G401.6 (cell line): Measurements from ENCODE around the gene ESYT3.

Experiments
- FAIRE-seq: peaks from 2 replicates; lab custom pipeline; 2012; peaks lifted over from hg19 to GRCh38; lab: Jason Lieb, UNC

The ESYT3 gene, protein sequence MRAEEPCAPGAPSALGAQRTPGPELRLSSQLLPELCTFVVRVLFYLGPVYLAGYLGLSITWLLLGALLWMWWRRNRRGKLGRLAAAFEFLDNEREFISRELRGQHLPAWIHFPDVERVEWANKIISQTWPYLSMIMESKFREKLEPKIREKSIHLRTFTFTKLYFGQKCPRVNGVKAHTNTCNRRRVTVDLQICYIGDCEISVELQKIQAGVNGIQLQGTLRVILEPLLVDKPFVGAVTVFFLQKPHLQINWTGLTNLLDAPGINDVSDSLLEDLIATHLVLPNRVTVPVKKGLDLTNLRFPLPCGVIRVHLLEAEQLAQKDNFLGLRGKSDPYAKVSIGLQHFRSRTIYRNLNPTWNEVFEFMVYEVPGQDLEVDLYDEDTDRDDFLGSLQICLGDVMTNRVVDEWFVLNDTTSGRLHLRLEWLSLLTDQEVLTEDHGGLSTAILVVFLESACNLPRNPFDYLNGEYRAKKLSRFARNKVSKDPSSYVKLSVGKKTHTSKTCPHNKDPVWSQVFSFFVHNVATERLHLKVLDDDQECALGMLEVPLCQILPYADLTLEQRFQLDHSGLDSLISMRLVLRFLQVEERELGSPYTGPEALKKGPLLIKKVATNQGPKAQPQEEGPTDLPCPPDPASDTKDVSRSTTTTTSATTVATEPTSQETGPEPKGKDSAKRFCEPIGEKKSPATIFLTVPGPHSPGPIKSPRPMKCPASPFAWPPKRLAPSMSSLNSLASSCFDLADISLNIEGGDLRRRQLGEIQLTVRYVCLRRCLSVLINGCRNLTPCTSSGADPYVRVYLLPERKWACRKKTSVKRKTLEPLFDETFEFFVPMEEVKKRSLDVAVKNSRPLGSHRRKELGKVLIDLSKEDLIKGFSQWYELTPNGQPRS

DNA sequence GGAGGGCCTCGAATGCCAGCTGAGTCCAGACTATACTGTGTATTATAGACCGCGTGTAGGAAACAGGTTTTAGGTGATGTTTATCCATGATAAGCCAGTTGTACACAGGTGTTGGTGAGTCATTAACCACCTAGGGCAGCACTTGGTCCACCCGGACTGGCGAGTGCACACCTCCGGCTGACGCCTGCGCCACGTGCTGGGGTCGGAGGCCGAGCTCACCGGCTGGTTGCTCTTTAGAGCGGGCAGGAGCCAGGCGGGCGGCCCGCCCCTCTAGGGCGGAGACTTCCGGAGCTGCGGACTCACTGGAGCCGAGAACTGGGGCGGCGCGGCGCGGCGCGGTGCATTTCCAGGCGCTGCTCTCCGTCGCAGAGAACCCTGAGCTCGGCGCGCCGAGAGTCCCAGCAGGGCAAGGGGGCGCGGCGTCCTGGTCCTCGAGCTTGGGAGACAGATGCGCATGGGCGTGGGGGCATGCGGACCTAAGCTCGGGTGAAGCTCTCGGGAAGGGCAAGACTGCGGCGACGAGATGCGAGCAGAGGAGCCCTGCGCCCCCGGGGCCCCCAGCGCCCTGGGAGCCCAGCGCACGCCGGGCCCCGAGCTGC is at the start of gene ESYT3:
Gene ESYT3, plus strand, starts transcription at position 341 of the 599 bp plus-strand sequence. Its CDS starts 183 bp downstream, at position 524.
- FAIRE-seq = no peak

DNA sequence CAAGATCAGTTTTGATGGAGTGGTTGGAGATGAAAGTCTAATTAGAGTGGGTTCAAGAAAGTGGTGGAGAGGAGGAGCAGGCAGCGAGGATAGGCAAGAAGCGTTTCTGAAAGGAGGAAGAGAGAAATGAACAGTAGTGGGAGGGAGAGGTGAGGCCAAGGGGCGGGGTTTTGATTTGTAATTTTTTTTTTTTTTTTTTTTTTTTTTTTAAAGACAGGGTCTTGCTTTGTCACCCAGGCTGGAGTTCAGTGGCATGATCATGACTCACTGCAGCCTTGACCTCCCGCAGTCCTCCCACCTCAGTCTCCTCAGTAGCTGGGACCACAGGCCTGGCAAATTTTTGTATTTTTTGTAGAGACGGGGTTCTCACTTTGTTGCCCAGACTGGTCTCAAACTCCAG is 49.4 kb upstream of the ESYT3 start:
- no peak for FAIRE-seq

DNA sequence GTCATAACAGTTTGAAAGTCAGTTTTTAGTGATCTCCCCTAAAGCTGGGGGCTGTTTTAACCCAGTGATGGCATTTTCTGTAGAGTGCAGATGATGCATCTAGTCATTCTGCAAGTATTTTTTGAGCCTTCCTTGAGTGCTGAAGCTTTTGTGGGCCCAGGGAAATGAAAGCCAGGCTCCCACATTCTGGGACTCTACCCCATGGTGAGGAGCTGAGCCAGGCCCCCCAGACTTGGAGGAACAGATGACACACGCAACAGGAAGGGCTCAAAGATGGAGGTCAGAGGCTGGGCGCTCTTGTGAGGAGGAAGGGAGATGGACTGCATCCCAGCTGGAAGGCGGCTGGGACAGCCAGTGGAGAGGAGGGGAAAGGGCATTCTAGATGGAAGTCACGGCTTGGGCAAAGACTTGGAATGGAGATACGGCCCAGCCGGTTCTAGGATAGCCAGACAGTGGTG is 45.2 kb upstream of the ESYT3 start:
- no peak for FAIRE-seq

DNA sequence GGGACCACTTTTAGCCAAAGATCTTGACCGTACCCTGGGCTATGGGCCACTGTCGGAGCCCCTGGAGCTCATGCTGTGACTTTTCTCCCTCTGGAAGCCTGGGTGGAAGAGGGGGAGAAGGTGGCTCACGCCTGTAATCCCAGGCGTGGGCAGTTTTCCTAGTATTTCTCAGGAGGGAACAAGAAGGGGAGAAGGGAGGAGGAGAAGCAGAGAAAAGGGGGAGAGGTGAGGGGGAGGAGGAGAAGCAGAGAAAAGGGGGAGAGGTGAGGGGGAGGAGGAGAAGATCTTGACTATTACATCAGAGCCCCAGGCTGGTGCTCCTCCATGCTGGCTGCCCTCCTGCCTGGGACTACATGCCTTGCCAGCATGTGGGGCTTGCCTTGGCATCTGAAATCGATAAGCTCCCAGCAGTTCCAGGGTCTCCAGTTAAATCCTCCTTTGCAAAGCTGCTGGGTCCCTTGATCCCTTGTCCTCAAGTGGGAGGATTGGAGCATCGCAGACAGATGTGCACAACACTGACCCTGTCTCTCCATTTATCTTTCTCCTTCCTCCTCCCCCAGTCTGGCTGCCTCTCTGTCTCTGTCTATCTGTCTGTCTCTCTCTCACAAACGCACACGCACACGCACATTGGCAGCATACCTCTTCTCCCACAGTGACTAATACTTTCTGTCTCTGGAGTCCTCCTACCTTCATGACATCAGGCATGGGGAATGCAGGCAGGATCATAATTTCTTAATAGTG is 44.4 kb upstream of the ESYT3 start:
- no peak for FAIRE-seq

DNA sequence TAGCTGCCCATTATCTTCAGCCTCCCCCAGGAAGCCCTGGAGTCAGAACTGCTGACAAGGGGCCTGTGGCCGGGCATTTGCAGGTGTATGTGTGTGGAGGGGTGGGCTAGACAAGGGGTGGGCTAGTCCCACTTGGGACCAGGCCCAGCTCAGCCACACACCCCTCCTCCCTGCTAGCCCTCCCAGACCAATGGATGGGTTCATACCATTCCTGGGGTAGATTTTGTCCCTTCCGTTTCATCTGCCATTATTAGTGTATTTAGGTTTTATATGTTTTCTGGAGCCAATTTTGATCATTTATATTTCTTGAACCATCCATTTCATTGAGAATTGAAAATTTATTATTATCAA is 43.9 kb upstream of the ESYT3 start:
- FAIRE-seq = no peak

DNA sequence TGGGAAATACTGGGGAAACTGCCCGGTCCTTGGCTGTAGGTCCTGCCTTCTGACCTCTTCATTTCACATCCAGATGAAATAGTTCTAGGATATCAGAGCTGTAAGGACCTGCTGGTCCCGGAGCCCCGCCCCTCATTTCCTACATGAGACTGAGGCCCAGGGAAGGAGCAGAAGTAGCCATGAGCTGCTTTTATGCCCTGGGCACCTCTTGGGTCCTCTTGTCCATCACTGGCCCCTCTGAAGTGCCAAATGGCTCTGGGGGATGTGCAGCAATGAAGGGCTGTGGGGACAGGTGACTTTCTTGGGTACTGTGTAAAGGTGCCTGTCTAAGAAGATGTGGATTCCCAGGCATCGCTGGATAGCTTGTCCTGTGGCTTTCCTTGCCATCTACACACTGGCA is 40.3 kb upstream of the ESYT3 start:
- FAIRE-seq = no peak

DNA sequence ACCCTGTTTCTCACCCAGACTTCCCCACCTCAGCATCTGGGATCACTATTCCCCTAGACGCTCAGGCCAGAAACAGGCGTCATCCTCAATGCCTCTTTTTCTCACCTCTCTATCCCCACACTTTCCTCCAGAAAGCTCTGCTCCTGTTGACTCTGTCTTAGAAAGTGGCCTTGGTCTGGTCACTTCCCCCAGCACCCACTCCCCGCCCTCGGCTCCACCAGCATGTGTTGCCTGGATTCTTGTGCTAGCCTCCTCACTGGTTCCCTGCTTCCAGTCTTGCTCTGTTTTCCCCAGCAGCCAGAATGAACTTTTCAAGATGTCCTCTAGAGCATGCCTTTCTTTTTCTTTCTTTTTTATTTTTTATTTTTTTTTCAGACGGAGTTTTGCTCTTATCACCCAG is 39.7 kb upstream of the ESYT3 start:
- FAIRE-seq = no peak

DNA sequence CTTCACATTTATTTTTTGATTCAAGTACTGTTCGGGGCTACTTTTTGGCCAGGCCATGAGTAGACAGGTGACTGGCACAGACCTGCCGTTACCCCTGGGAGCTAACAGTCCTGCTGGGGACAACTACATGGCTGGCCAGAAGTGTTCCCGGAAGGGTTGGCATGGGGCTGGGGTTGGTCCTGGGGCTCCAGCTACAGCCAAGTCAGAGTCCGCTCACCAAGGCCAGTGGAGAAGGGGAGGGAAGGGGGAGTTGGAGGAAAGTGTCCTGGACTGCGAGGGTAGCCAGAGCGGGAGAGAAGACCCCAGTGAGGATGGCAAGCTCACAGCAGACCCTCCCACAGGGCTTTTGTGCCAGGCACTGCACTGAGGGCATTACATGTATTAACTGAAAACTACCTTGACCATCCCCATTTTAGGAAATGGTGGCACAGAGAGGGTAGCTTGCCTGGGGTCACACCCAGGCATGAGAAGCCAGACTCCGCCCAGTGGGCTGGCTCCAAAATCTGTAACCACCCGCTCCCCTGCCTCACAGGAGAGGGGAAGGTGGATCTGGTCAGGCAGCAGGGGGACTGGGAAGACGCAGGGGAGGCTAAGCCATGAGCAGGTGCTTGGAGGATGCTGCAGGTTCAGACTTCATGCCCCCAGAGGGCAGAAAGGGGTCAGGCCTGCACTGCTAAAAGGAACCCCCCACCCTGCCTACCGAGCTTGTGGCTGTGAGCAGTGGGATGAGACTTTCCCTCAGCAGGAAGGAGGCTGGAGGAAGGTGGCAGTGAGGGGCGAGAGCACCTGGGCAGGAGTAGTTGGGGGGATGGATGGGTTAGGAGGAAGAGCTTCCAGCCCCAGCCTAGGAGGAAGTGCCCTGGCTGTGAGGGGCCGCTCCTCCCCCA is 38.3 kb upstream of the ESYT3 start:
- no peak for FAIRE-seq

DNA sequence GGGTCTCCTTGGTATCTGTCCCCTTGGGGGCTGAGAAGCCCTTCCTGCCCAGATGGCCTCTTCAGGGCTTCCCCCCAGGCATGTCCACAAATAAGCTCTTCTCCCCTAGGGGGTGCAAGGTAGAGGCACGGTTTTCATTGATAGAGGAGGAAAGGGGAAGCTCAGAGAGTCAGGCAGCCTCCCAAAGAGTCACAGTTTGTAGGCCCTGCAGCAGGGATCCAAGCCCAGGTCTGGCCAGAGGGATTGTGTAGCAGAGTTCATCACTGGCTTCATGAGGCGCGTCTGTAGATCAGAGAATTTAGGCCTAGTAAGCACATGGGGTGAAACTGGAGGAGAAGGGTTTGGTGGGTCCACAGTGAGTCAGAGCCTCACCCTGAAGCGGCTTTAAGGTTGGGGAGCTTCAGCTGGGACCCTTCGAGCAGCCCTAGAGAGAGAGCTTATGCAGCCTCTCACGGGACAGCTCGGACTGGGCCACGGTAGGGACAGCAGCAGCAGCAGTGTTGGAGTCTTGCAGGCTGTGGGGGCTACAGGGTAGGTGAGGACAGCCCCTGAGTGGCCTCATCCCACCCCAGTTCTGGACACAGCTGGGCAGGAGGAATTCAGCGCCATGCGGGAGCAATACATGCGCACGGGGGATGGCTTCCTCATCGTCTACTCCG is 37.5 kb upstream of the ESYT3 start:
- no peak for FAIRE-seq

DNA sequence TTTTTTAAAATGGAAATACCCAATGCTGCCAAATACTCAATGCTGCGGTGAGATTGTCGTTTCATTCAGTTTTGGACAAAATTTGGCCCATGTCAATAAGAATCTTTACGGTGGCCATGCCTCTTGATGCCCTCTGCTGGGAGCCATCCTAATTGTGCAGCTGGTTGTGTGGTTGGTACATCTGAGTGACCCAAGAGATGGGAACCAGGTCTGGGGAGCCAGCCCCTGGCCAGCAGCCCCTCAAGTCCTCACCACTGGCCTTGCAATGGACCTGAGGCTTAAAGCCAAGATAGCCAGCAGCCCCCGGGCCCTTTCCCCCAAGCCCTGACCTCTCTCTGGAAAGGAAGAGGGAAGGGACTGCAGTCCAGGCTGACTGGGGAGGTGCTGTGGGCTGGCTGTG is 36.4 kb upstream of the ESYT3 start:
- FAIRE-seq = no peak

DNA sequence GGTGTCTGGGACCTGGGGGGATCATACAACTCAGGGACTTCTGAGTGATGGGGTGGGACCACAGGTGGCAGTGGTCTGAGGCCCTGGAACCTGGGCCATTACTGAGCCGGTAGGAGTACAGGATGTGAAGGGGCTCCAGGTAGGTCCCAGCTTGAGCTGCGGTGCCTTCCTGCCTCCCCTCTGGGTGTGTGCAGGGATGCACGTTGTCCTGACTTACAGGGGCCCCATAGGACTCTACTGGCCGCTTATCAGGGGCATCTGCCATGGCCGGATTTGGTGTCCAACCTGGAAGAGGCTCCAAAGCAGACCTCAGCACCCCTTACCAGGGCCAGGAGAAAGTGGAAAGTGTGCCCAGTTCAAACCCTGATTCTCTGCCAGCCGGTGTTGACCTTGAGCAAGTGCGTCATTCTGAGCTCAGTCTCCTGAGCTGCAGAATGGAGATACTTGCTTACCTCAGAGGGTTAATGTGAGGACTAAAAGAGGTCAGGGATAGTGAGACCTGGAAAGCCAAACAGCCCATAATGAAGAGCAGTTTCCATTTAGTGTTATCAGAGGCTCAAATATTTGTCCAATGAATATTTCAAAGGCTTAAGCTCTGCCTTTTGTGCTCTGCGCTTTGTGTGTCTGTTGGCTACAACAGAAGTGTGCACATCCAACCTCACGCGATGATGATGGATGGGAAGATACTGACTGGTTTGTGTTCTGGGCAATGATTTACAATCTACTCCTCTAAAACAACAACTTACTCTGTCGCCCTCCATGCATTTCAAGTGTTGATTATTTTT is 35.4 kb upstream of the ESYT3 start:
- FAIRE-seq = no peak

DNA sequence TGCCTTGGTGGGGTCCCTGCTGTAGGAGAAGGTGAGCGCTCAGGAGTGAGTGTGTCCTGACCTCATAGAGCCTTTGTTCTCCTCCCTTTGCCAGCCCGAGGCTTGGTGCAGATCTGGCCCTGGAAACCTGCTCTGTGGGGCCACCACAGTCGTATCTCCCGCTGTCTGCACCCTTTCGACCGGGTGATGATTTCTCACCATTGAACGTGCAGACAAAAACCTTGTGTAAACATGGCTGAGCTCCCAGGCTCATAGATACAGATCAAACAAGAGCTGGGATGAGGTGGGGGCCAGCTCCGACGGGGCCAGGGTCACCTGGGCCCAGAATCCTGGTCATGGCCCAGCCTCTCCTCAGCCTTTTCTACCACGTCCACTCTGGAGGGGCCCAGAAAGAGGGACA is 34.6 kb upstream of the ESYT3 start:
- FAIRE-seq = no peak

DNA sequence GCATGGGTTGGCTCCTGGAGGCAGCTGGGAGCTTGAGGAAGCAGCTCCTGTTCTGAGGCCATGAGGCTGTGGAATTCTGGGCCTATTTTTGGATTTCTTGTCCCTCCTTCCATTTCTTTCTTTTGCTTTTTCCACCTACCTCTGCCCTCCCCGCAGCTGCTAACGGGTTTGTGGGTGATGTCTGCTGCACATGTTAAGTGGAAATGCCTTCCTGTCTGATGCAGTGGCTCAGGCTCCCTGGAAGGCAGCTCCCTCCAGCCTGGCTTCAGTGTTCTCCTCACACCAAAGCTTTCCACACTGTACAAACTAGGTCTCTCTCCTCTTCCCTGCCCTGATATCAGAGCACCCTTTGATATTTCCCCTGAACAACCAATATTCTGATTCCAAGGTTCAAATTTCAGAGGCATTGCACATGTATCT is 33.8 kb upstream of the ESYT3 start:
- no peak for FAIRE-seq

DNA sequence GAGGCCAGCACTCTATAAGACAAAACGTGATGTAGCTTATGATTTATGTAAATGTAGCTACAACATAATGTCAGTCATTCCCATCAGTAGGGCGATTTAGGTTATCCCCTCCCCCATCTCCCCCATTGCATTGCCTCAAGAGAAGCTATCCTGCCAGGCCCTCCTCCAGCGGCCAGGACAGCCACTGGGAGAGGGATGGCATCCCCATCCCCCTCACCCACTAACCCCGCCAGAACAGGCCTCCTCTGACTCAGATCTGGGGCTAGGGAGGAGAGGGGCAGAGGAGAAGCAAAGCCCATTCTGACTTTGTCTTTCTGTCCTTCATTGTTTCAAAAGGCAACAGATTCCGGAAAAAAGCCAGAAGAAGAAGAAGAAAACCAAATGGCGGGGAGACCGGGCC is 32.6 kb upstream of the ESYT3 start:
- FAIRE-seq = no peak

DNA sequence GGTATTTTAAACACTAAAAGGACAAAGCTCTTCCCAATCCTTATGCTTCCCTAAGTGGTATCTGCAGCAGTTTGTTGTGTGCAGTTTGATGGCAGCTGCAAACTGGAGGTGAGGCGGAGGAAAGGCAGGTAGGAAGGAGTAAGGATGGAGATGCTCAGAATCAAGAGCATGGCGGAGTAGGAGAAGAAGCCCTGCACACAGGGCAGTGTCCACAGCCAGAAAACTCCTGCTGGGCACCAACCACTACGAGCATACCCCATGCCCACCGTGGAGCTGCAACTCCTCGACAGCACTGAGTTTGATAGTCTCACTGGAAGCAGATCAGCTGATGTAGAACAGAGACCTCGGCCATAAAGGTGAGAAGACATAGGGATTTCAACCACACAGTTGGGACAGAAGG is 30.3 kb upstream of the ESYT3 start:
- no peak for FAIRE-seq

DNA sequence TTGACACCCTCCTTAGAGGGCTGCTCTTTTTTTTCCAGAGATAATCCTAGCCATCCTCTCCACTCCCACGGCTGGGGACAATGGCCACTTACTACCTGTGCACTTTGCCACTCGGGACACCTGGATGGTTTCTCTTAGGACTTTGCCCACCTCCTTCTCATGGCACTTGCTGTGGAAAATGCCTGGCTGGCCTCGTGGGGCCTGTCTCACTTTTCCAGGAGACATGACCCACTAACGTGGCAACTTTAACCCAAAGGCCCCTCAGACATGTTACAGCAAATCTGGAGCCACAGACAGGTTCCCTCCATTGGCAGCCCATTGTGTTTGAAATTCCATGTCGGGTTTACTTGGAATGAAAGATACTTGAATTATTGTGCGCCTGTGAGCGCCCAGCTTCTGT is 29.4 kb upstream of the ESYT3 start:
- FAIRE-seq = no peak

DNA sequence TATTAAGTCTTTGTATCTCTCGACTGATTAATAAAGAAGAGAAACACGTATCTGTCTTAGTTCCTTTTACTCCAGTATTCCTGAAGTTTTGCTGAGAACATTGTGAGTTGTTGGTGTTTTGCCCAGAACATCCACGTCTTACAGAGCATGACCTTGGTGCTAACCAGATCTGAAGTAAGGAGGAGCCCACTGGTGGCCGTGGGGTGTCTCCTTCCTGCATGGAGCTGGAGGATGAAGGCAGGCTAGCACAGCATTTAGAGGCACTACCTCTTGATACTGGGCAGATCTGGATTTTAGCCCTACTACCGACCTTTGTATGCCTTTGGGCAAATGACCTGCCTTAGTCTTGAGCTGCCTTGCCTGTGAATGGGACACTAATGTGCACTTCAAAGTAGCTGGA is 28.9 kb upstream of the ESYT3 start:
- no peak for FAIRE-seq

DNA sequence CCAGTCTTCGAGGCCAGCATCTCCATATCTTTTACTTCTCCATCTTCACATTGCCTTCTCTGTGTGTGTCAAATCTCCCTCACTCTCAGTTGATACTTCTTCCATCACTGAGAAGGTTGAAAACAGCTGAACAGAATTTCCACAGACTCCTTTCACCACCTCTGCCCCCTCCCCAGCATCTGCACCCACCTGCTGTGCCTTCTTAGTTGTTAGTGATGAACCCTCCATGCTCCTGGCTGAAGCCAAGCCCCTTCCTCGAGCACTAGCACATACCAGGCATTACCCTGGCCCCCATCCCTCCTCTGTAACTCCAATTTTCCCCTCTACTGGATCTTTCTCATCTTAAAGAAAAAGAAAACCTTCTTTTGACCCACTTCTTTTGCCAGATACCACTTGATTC is 27.8 kb upstream of the ESYT3 start:
- FAIRE-seq = no peak

DNA sequence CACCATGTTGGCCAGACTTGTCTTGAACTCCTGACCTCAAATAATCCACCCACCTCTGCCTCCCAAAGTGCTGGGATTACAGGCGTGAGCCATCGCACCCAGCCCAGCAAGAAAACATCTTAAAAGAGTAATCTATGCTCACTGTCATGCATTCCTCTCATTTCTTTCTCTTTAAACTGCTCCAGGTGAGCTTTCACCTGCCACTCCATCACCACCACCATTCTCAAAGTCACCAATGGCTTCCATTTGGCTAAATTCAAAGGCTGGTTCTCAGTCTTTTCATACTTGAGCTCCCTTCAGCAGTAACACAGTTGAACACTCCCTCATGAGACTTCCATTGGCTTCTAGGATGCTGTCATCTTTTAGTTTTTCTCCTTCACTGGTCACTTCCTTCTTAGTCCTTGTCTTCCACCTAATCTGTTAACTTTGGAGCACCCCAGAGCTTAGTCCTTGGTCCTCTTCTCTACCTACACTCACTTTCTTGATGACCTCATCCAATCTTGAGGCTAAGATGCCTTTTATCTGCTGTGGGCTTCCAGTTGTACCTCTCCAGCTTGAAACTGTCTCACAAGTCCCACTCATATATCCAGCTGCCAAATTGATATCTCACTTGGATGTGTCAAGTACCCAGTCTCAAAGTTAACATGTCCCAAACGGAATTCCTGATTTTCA is 27.0 kb upstream of the ESYT3 start:
- no peak for FAIRE-seq
